ENCODE data around the gene TMCC1. TPM values are rescaled to one million over a fixed set of nuclear protein-coding genes. Genes with fewer than 3 reads are reported as not detected.

Gene TMCC1
- total RNA-seq, 1 donor from 2014 or later, result 16.7 TPM

DNA sequence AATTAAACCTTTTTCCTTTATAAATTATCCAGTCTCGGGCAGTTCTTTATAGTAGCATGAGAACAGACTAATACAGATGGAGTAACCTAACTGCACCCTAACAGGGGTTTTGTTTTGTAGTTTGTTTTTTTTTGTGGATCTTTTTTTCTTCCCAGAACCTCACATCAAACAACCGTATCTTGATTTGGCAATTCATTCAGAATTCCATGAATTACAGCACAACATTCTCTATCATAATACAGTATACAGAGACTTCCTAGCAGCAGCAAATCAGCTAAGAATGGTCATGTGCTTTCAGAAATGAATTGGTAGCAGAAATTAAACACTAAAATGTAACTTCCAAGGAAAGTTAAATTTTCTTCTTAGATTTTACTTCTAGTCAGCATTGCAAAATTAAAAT is 114.6 kb downstream of the TMCC1 start:
- DNase-seq (ENCODE audit: extremely low spot score in 2 of 2), result no peak
- Histone ChIP-seq H3K36me3 (no peaks in the 10 kb centered on the region), H3K4me1 (no peaks in the 10 kb centered on the region), H3K27me3 (no peaks in the 10 kb centered on the region), H3K9me3 (no peaks in the 10 kb centered on the region), H3K27ac (no peak overlapping the region), H3K4me3 (no peak overlapping the region)
- intact Hi-C loops (cut with DNase I), result no loop called here
- TF ChIP-seq POLR2AphosphoS5 (IDR thresholded peaks at IDR 0.05; ENCODE audit: insufficient read depth in 1 of 2, low read depth in 1 of 2), result no peak
- TF ChIP-seq, protein P1, sequence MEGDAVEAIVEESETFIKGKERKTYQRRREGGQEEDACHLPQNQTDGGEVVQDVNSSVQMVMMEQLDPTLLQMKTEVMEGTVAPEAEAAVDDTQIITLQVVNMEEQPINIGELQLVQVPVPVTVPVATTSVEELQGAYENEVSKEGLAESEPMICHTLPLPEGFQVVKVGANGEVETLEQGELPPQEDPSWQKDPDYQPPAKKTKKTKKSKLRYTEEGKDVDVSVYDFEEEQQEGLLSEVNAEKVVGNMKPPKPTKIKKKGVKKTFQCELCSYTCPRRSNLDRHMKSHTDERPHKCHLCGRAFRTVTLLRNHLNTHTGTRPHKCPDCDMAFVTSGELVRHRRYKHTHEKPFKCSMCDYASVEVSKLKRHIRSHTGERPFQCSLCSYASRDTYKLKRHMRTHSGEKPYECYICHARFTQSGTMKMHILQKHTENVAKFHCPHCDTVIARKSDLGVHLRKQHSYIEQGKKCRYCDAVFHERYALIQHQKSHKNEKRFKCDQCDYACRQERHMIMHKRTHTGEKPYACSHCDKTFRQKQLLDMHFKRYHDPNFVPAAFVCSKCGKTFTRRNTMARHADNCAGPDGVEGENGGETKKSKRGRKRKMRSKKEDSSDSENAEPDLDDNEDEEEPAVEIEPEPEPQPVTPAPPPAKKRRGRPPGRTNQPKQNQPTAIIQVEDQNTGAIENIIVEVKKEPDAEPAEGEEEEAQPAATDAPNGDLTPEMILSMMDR (IDR thresholded peaks at IDR 0.05), result no peak
- no peak for TF ChIP-seq POLR2A (IDR thresholded peaks at IDR 0.05)

DNA sequence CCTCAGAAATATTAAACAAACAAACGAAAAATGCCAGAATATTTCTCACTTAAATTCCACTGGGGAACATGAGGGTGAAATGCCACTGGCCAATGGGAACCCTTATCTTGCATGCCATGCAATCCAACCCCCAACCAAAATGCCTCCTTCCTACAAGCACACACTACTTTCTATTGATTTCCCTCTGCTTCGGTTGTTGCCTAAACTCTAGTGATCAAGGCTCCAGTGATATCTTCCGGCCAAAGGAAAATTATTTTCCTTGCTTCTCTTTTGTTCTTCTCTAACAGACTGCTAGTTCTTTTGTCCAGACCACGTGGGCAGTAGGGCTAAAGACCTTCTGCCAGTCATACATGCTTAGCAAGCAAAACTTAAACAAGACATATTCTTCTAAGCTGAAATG is 115.7 kb downstream of the TMCC1 start:
- Histone ChIP-seq H3K9me3 (no peaks in the 10 kb centered on the region), H3K36me3 (no peaks in the 10 kb centered on the region), H3K27me3 (no peaks in the 10 kb centered on the region), H3K27ac (no peak overlapping the region), H3K4me1 (no peaks in the 10 kb centered on the region), H3K4me3 (no peak overlapping the region)
- DNase-seq (ENCODE audit: extremely low spot score in 2 of 2), result no peak
- intact Hi-C loops (cut with DNase I), result no loop called here
- no peak for TF ChIP-seq POLR2A (IDR thresholded peaks at IDR 0.05)

DNA sequence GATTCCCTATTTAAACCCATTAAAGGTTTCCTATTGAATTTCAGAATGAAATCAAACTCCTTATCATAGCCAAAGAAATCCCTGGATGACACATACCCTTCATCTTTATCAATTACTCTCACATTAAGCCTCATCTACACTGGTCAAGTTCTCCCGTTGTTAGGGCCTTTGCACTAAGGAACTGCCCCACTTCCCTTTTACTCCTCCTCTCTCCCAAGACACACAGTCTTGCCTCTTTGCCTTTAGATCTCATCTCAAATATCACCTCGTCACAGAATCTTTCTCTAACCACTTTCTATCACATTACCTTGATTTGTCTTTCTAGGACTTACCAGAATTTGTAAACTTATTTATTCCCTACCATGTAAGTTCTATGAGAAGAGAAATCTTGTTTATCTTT is 117.6 kb downstream of the TMCC1 start:
- TF ChIP-seq POLR2A (IDR thresholded peaks at IDR 0.05) (no peak), POLR2AphosphoS5 (IDR thresholded peaks at IDR 0.05; ENCODE audit: insufficient read depth in 1 of 2, low read depth in 1 of 2) (no peak)
- TF ChIP-seq, protein P1 (IDR thresholded peaks at IDR 0.05), result no peak
- H3K4me3 ChIP-seq, result no peak overlapping the region
- H3K27me3 ChIP-seq, result no peaks in the 10 kb centered on the region
- no peaks in the 10 kb centered on the region for H3K36me3 ChIP-seq
- H3K27ac ChIP-seq, result no peak overlapping the region
- no peaks in the 10 kb centered on the region for H3K4me1 ChIP-seq
- DNase-seq (ENCODE audit: extremely low spot score in 2 of 2), result no peak
- no peaks in the 10 kb centered on the region for H3K9me3 ChIP-seq
- intact Hi-C loops (cut with DNase I), result no loop called here

DNA sequence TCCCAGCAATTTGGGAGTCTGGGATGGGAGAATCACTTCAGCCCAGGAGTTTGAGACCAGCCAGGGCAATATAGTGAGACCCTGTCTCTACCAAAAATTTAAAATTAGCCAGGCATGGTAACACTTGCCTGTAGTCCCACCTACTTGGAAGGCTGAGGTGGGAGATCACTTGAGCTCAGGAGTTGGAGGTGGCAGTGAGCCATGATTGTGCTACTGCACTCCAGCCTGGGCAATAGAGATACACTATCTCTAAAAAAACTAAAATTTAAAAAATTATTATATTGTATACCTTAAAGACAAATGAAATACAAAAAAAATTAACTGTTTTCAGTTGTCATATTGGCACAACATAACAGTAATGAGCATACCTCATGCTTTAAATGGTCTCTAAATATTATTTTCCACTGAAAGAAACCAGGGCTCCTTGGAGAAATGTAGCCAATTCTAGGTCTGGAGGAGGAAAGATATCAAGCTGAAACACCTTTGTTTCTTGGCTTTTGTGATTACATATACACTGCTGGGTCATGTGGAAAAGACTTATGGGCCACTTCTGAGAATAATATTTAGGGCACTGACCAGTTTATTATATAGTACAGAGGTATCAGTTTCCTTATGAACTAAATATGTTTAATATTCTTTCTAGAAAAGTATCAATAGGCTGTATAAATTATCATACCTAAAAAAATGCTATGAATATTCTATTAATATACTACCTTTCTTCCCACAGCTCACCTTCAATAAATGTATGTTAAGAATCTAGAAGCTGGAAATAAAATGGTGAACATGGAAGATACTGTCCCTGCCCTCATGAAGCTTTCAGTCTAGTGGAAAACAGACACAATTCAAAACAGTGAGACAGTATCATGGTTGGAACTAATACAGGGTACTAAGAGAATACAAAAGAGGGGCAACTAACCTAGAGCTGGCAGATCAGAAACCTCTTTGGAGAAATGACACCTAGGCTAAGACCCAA is 119.5 kb downstream of the TMCC1 start:
- H3K27me3 ChIP-seq, result no peaks in the 10 kb centered on the region
- intact Hi-C loops (cut with DNase I), result no loop called here
- TF ChIP-seq POLR2A (IDR thresholded peaks at IDR 0.05), result no peak
- TF ChIP-seq, protein P1 (IDR thresholded peaks at IDR 0.05), result no peak
- no peak for TF ChIP-seq POLR2AphosphoS5 (IDR thresholded peaks at IDR 0.05; ENCODE audit: insufficient read depth in 1 of 2, low read depth in 1 of 2)
- no peak for DNase-seq (ENCODE audit: extremely low spot score in 2 of 2)
- H3K9me3 ChIP-seq, result no peaks in the 10 kb centered on the region
- no peak overlapping the region for H3K27ac ChIP-seq
- H3K36me3 ChIP-seq, result no peaks in the 10 kb centered on the region
- no peak overlapping the region for H3K4me3 ChIP-seq
- H3K4me1 ChIP-seq, result no peaks in the 10 kb centered on the region

DNA sequence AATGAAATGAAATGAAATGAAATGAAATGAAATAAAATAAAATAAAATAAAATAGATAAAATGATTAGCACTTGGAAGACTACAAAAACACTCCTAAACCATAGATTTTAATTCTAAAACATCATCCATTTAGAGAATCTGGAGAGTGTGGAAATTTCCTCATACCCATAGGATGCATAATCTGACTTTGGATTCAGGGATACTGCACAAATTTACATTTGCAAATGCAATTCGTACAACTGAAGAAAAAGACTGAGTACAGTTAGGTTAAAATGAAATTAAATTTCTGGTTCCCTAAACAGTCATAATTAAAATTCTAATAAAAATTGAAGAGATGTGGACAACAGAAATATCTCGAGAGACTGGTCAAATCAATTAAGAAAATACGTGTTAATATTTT is 122.9 kb downstream of the TMCC1 start:
- no peaks in the 10 kb centered on the region for H3K27me3 ChIP-seq
- TF ChIP-seq POLR2A (IDR thresholded peaks at IDR 0.05), result no peak
- no peak for TF ChIP-seq POLR2AphosphoS5 (IDR thresholded peaks at IDR 0.05; ENCODE audit: insufficient read depth in 1 of 2, low read depth in 1 of 2)
- TF ChIP-seq, protein P1 (IDR thresholded peaks at IDR 0.05), result no peak
- no peaks in the 10 kb centered on the region for H3K4me1 ChIP-seq
- DNase-seq (ENCODE audit: extremely low spot score in 2 of 2), result no peak
- H3K36me3 ChIP-seq, result no peaks in the 10 kb centered on the region
- intact Hi-C loops (cut with DNase I), result no loop called here
- no peak overlapping the region for H3K27ac ChIP-seq
- no peak overlapping the region for H3K4me3 ChIP-seq
- no peaks in the 10 kb centered on the region for H3K9me3 ChIP-seq
